Fibroblast of the aortic adventitia (primary cell): ENCODE data around the gene IFT20. TPM values are rescaled to one million over a fixed set of nuclear protein-coding genes. Genes with fewer than 3 reads are reported as not detected.

Source experiments
- DNase-seq: peaks from one replicate; pipeline ENCODE4 v3.0.0-alpha.2; 2010; ENCODE audit warnings: low read depth
- H3K4me3 ChIP-seq: 2 replicates; pipeline ENCODE4 v1.5.1; 2011; ENCODE audit warnings: low read depth, mild to moderate bottlenecking, control low read depth, low read length, moderate library complexity
- CTCF ChIP-seq: IDR thresholded peaks from 2 replicates; pipeline ENCODE4 v1.5.1; 2011; ENCODE audit warnings: mild to moderate bottlenecking, low read length, control low read depth, inconsistent platforms; ENCODE audit not compliant: insufficient read depth
- total RNA-seq: library from RNA; depleted of rRNA; stranded (reverse); fragments of >200 nt; gene quantifications from 2 replicates; pipeline ENCODE4 v1.2.3, GENCODE V29; 2012; ENCODE audit warnings: low replicate concordance

IFT20 gene
- 46.9 and 59.8 TPM in 2 replicates for total RNA-seq

- peak; percentile 3 for TF ChIP-seq CTCF
- H3K4me3 ChIP-seq: peak within 1 kb of the TSS; percentile 95
- peak; percentile 100 for DNase-seq
Measured at GRCh38 chr17:28335201-28335958, at the start of gene IFT20, which contains the start of gene TNFAIP1. IFT20 (minus strand) TSS chr17:28335472; CDS start chr17:28331985, 3,487 bp downstream. TNFAIP1 (plus strand) TSS chr17:28335761; CDS start chr17:28339522, 3,761 bp downstream.

- H3K4me3 ChIP-seq: no peak overlapping the region
- no peak for DNase-seq
- no peak for TF ChIP-seq CTCF
Measured at GRCh38 chr17:28385037-28385400, 49.7 kb upstream of the IFT20 start.

- TF ChIP-seq CTCF: no peak
- no peak for DNase-seq
- H3K4me3 ChIP-seq: no peak overlapping the region
Measured at GRCh38 chr17:28384281-28385036, 49.2 kb upstream of the IFT20 start.

- H3K4me3 ChIP-seq: no peak overlapping the region
- no peak for DNase-seq
- no peak for TF ChIP-seq CTCF
Measured at GRCh38 chr17:28381141-28381825, 46.0 kb upstream of the IFT20 start.

GRCh38 chr17:28379814-28380801 is 44.8 kb upstream of the IFT20 start:
- no peak overlapping the region for H3K4me3 ChIP-seq
- DNase-seq: peak; percentile 38
- TF ChIP-seq CTCF: no peak

GRCh38 chr17:28372945-28373274 is 37.6 kb upstream of the IFT20 start:
- H3K4me3 ChIP-seq: peak overlapping the region; percentile 71
- TF ChIP-seq CTCF: no peak
- no peak for DNase-seq
